Progenitor cell of endocrine pancreas (in vitro differentiated cells): ENCODE results near the gene CCDC18. TPM values are rescaled to one million over a fixed set of nuclear protein-coding genes. Genes with fewer than 3 reads are reported as not detected.
"Not testable (repeated sequence)": the region's sequence is repeated elsewhere in the genome, so short reads cannot be mapped to it uniquely, and the experiment has no call there.

Source experiments
- DNase-seq: peaks from one replicate; pipeline ENCODE4 v3.0.0; 2021; ENCODE audit warnings: low spot score; ENCODE audit not compliant: unreplicated experiment
- H3K27ac Mint-ChIP-seq: 2 replicates; pipeline ENCODE4 v1.8.0; 2021; ENCODE audit warnings: mild to moderate bottlenecking, moderate library complexity, mixed read lengths
- H3K27me3 Mint-ChIP-seq: 2 replicates; pipeline ENCODE4 v1.8.0; 2021; ENCODE audit warnings: mixed read lengths
- H3K36me3 Mint-ChIP-seq: 2 replicates; pipeline ENCODE4 v1.8.0; 2022; ENCODE audit warnings: mixed read lengths; ENCODE audit not compliant: insufficient read depth
- H3K4me1 Mint-ChIP-seq: 2 replicates; pipeline ENCODE4 v1.8.0; 2021; ENCODE audit warnings: low read depth, mixed read lengths
- H3K4me3 Mint-ChIP-seq: 2 replicates; pipeline ENCODE4 v1.8.0; 2021; ENCODE audit warnings: low read depth, mild to moderate bottlenecking, moderate library complexity, mixed read lengths
- H3K9me3 Mint-ChIP-seq: 2 replicates; pipeline ENCODE4 v1.8.0; 2021; ENCODE audit warnings: low read depth, mixed read lengths
- CTCF ChIP-seq: fragments of 200-600 bp; sonication (generic); IDR thresholded peaks from one replicate; pipeline ENCODE4 v1.5.0; 2021; ENCODE audit warnings: antibody characterized with exemption, mild to moderate bottlenecking; ENCODE audit not compliant: unreplicated experiment
- total RNA-seq: library from RNA; stranded (reverse); gene quantifications from 2 replicates; pipeline ENCODE4 v1.2.1, GENCODE V29; 2021

The CCDC18 gene
- total RNA-seq, 1 donor from 2014 or later = 12.4 TPM

GRCh38 chr1:93253516-93253915 lies 73.0 kb downstream of the CCDC18 start:
- no peaks in the 10 kb centered on the region for H3K9me3 Mint-ChIP-seq
- peaks cover 2% of the 10 kb centered on the region for H3K36me3 Mint-ChIP-seq
- H3K27ac Mint-ChIP-seq = no peak overlapping the region
- H3K4me3 Mint-ChIP-seq = no peak overlapping the region
- no peak for TF ChIP-seq CTCF
- no peaks in the 10 kb centered on the region for H3K27me3 Mint-ChIP-seq
- H3K4me1 Mint-ChIP-seq = no peaks in the 10 kb centered on the region
- DNase-seq = no peak

DNA sequence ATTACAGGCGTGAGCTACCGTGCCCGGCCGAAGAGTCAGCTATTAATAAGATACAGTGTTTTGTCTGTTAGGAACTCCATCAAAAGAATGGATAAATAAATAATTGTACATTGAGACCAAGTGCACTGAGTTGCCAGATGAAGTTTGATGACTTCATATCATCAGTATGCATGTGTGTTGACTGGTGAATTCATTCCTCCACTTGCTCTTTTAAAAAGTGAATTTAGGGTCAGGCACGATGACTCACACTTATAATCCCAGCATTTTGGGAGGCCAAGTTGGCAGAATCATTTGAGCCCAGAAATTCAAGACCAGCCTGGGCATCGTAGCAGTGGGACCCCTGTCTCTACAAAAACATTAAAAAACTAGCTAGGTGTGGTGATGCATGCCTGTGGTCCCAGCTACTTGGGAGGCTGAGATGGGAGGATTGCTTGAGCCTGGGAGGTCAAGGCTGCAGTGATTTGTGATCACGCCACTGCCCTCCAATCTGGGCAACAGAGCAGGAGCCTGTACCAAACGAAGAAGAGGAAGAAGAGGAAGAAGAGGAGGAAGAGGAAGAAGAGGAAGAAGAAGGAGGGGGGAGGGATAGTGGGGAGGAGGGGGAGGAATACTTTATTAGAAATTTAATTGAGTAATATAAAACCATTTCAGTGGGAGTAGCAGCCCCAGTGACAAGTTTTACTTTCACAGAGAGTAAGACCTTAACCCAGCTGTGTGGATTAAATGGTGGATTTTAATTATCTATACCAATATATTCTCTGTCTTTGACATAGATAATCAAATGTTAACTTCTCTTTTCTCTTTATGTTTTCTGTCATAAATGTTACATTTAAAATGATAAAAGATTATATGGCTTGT lies 74.9 kb downstream of the CCDC18 start:
- no peaks in the 10 kb centered on the region for H3K27me3 Mint-ChIP-seq
- no peak overlapping the region for H3K27ac Mint-ChIP-seq
- no peak for DNase-seq
- no peaks in the 10 kb centered on the region for H3K4me1 Mint-ChIP-seq
- no peak overlapping the region for H3K4me3 Mint-ChIP-seq
- no peaks in the 10 kb centered on the region for H3K9me3 Mint-ChIP-seq
- no peak for TF ChIP-seq CTCF
- H3K36me3 Mint-ChIP-seq = peaks cover 2% of the 10 kb centered on the region

GRCh38 chr1:93256433-93256832 lies 75.9 kb downstream of the CCDC18 start:
- peaks cover 3% of the 10 kb centered on the region for H3K9me3 Mint-ChIP-seq
- no peak overlapping the region for H3K4me3 Mint-ChIP-seq

DNA sequence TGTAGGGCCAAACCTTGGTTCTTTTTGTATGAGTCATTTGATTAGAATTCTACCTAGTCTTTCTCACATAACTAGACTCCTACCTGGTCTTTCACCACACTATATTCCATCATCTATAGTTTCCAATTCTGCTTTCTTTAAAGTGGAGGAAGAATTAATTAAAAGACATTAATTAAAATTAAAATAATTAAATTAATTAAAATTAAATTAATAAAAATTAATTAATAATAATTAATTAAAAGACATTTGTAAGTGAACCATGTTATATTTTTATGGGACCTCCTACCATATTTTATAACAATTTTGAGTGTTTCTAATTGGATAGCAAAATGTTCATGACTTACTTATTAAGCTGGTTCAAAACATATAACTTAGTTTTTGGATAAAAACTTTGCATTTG lies 77.4 kb downstream of the CCDC18 start:
- Mint-ChIP-seq H3K4me3 (no peak overlapping the region), H3K27me3 (no peaks in the 10 kb centered on the region), H3K9me3 (peaks cover 11% of the 10 kb centered on the region), H3K4me1 (no peaks in the 10 kb centered on the region), H3K36me3 (peaks cover 22% of the 10 kb centered on the region), H3K27ac (no peak overlapping the region)
- TF ChIP-seq CTCF = no peak
- no peak for DNase-seq

More at GRCh38 chr1:93256433-93256832, 75.9 kb downstream of the CCDC18 start:
- H3K36me3 Mint-ChIP-seq = peaks cover 8% of the 10 kb centered on the region
- no peak for TF ChIP-seq CTCF
- H3K4me1 Mint-ChIP-seq = no peaks in the 10 kb centered on the region
- DNase-seq = no peak
- H3K27ac Mint-ChIP-seq = no peak overlapping the region
- no peaks in the 10 kb centered on the region for H3K27me3 Mint-ChIP-seq

GRCh38 chr1:93260726-93261125 lies 80.2 kb downstream of the CCDC18 start:
- not testable (repeated sequence) for H3K27ac Mint-ChIP-seq, DNase-seq, H3K4me3 Mint-ChIP-seq, H3K4me1 Mint-ChIP-seq, H3K27me3 Mint-ChIP-seq
- Mint-ChIP-seq H3K36me3 (peaks cover 41% of the 10 kb centered on the region), H3K9me3 (peaks cover 23% of the 10 kb centered on the region)

- peaks cover 32% of the 10 kb centered on the region for H3K9me3 Mint-ChIP-seq
- H3K4me3 Mint-ChIP-seq = no peak overlapping the region
- no peaks in the 10 kb centered on the region for H3K27me3 Mint-ChIP-seq
- peaks cover 53% of the 10 kb centered on the region for H3K36me3 Mint-ChIP-seq
- no peak for TF ChIP-seq CTCF
- H3K27ac Mint-ChIP-seq = no peak overlapping the region
- no peak for DNase-seq
- H3K4me1 Mint-ChIP-seq = no peaks in the 10 kb centered on the region
Observed at GRCh38 chr1:93262645-93263044, 82.1 kb downstream of the CCDC18 start.

DNA sequence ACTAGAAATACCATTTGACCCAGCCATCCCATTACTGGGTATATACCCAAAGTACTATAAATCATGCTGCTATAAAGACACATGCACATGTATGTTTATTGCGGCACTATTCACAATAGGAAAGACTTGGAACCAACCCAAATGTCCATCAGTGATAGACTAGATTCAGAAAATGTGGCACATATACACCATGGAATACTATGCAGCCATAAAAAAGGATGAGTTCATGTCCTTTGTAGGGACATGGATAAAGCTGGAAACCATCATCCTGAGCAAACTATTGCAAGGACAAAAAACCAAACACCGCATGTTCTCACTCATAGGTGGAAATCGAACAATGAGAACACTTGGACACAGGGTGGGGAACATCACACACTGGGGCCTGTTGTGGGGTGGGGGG lies 88.4 kb downstream of the CCDC18 start:
- not testable (repeated sequence) for H3K27me3 Mint-ChIP-seq, H3K4me1 Mint-ChIP-seq, H3K27ac Mint-ChIP-seq, DNase-seq, H3K4me3 Mint-ChIP-seq
- H3K36me3 Mint-ChIP-seq = peaks cover 31% of the 10 kb centered on the region
- H3K9me3 Mint-ChIP-seq = peaks cover 17% of the 10 kb centered on the region

DNA sequence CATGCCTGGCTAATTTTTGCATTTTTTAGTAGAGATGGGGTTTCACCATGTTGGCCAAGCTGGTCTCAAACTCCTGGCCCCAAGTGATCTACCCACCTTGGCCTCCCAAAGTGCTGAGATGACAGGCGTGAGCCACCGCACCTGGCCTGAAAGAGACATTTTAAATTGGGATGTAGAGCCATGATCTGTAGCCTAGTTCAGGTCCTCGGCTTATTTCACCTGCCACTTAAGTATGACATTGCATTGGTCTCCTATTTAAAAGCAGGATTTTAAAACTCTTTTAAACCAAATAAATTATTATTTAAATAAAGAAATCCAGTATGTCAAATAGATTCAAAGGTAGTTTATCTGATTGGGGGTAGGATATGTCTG lies 94.7 kb downstream of the CCDC18 start:
- not testable (repeated sequence) for H3K27me3 Mint-ChIP-seq, H3K36me3 Mint-ChIP-seq, H3K4me3 Mint-ChIP-seq, DNase-seq, H3K27ac Mint-ChIP-seq, H3K9me3 Mint-ChIP-seq
- peaks cover 17% of the 10 kb centered on the region for H3K4me1 Mint-ChIP-seq
